Measurements from ENCODE around the gene MYL4.
"Not testable (repeated sequence)": the region's sequence is repeated elsewhere in the genome, so short reads cannot be mapped to it uniquely, and the experiment has no call there.

MYL4 gene

DNA sequence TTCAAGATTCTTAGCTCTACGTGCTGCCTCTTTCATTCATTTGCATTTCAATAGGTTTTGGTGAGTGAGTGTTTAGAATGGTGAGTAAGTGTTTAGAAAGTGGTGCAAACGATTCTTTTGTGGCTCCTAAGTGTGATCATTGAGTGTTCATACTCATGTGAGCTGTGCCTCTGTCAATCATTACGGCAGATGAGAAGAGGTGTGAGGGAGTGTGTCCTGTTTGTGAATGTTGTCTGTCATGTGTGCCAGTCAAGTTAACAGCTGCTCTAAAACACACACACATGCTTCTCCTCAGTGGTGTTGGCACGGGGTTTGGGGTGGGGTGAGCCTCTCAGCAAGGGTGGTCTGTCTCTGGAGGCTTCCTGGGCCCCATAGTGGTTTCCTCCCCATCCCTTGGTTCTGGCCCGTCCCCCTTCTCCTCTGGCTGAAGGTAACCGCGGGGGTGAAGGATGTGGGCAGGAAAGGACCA is 11.4 kb downstream of the MYL4 start:
- DNase-seq (ENCODE audit: low read depth in 1 of 2, low spot score in 1 of 2) = no peak

DNA sequence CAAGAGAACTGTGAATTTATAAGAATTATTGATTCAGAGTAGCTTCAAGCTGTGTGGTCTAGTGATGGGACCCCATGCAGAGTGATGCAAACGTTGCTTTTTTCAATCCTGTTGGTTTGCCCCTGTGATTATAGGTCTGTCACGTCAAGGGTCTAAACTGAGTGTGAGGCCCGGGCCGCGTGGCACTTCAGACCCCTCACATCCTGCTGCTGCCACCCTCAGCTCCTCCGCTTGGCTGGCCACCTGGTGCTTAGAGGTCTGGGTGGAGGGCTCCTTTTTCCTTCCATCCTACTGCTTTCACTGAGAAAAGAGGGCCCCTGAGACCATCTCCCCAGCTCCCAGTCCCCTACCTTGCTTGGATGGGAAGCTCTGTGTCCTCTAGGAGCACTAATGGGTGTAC is 12.0 kb downstream of the MYL4 start:
- no peak for DNase-seq (ENCODE audit: low read depth in 1 of 2, low spot score in 1 of 2)

DNA sequence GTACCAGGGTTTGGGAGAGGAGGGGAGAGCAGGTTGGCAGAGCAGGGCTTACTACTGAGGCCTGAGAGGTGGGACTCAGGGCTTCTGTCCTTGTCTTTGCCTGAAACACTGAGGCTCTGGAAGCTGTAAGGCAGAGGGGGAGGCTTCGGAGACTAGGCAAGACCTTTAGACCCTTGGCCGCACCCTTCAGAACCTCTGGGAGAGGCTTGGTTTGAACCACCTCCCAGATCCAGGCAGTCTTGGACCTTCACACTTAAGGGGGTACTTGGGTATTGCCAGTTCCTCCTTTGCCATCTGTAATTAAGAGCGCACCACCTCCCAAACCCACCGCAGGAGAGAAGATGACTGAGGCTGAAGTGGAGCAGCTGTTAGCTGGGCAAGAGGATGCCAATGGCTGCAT is 12.9 kb downstream of the MYL4 start:
- DNase-seq (ENCODE audit: low read depth in 1 of 2, low spot score in 1 of 2) = no peak

DNA sequence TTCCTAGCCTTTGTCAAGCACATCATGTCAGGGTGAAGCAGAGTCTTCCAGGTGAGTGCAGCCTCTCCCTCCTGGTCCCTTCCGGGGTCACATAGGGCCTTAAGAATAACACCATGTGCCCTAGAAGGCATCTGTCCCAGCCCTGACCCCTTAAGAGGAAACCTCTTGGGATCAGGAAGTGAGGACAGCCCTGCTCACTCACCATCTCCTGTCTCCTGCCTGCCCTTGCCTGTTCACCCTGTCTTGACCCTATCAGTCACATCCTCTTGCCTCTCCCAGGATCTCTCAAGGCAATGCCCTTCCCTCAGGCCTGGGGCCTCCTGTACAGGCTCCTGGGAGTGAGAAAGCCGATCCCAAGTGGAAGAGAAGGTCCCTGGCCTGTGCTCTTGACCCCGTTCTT is 13.9 kb downstream of the MYL4 start:
- DNase-seq (ENCODE audit: low read depth in 1 of 2, low spot score in 1 of 2) = no peak

DNA sequence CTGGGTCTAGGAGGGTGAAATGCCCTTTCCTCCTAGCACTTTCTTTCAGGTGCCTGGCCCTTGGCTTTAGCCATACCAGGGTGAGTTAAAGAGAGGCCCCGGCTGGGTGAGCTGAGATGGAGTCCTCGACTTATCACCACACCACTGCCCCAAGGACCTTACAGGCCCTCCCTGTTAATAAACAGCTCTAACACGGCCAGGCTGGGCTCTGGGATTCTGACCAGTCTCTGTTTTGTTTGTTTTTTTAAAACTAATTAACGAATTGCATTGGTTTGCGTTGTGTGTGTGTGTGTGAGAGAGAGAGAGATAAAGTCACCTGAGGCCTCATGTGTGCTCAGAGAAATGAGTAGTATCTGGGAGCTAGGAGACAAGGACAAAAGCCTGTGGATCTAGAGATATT is 14.3 kb downstream of the MYL4 start:
- no peak for DNase-seq (ENCODE audit: low read depth in 1 of 2, low spot score in 1 of 2)

DNA sequence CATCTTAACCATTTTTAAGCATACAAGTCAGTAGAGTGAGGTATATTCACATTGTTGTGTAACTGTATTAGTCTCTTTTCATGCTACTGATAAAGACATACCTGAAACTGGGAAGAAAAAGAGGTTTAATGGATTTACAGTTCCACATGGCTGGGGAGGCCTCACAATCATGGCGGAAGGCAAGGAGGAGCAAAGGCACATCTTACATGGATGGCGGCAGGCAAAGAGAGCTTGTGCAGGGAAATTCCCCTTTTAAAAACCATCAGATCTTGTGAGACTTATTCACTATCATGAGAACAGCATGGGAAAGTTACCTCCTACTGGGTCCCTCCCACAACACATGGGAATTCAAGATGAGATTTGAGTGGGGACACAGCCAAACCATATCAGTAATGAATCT is 14.9 kb downstream of the MYL4 start:
- DNase-seq (ENCODE audit: low read depth in 1 of 2, low spot score in 1 of 2) = not testable (repeated sequence)

DNA sequence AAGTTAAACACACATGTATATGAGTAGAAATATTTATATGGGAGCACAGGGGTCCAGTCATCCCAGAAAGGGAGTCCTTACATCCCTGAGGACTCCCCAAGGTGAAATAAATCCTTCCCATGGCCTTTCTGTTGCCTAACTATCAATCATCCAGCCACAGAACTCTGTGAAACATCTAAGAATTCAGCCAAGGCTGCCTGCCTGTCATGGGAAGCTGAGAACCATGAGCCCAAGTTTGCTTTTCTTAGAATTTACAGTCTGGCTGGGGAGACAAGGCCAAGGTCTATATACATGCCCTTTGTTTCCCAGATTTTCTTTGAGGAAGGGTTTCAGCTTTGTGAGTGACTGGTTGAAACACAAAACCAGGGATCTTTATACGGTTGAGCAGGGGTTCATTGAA is 15.8 kb downstream of the MYL4 start:
- no peak for DNase-seq (ENCODE audit: low read depth in 1 of 2, low spot score in 1 of 2)

DNA sequence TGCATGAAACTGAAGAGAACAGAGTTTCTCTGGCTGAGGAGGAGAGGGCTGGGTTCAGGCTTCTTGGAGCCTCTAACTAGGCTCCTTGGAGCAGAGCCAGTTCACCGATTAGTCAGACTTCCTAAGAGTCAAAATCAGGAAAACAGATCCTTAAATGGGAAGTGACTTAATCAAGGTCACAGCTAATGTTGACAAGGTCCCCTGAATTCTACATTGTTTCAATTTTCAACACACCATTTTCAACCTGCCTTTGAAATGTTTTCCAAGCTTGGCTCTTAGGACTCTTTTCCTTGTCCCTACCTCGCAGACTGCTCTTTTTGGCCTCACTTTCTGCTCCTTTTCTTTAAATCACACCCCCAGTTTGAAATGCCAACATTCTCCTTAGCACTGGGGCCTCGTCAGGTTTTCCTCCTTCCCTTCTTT is 16.3 kb downstream of the MYL4 start:
- no peak for DNase-seq (ENCODE audit: low read depth in 1 of 2, low spot score in 1 of 2)

DNA sequence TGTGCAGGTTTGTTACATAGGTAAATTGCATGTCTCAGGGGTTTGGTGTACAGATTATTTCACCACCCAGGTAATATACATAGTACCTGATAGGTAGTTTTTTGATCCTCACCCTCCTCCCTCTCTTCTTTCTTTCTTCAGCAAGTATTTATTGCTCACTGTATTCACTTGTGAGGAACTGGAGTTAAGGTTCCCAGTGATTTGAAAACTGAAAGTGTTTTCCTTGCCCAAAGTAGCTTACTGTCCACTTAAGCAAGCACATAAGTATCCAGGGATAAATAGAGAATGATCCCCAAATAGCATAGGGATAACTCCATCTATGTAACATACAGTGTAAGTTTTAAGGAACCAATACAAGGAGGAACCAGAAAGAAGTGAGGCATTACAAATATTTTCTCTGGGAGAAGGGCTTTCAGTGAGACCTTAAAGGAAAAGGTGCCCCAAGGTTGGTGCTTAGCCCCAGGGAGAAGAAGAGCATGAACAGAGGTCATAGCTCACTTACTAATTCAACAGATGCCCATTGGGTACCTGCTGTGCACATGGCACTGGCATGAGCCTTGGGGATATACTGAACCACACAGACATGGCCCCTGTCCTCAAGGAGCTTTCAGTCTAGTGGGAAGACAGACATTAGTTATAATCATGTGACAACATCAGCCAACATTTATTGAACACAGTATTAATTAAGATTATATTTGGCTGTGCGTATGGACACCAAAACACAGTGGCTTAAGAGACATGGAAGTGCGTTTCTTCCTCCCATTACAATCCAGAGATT is 17.0 kb downstream of the MYL4 start:
- DNase-seq (ENCODE audit: low read depth in 1 of 2, low spot score in 1 of 2) = no peak

DNA sequence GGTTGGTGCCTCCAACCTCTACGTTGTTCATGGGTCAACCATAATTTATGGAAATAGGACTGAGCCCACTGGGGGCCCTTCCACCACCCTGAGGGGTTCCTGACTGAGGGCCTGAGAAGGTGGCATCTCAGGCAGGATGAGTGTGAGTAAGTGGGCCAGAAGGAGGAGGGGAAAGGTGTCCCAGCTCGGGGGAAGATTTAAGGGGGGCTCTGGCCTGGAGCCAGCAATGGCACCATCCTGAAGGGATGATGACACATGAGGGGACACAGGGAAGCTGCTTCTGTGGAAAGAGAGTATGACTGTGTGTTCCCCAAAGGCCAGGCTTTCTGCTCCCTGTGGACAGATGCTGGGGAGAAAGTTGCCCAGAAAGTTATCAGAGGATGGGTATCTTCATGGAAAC is 18.7 kb downstream of the MYL4 start:
- no peak for DNase-seq (ENCODE audit: low read depth in 1 of 2, low spot score in 1 of 2)

DNA sequence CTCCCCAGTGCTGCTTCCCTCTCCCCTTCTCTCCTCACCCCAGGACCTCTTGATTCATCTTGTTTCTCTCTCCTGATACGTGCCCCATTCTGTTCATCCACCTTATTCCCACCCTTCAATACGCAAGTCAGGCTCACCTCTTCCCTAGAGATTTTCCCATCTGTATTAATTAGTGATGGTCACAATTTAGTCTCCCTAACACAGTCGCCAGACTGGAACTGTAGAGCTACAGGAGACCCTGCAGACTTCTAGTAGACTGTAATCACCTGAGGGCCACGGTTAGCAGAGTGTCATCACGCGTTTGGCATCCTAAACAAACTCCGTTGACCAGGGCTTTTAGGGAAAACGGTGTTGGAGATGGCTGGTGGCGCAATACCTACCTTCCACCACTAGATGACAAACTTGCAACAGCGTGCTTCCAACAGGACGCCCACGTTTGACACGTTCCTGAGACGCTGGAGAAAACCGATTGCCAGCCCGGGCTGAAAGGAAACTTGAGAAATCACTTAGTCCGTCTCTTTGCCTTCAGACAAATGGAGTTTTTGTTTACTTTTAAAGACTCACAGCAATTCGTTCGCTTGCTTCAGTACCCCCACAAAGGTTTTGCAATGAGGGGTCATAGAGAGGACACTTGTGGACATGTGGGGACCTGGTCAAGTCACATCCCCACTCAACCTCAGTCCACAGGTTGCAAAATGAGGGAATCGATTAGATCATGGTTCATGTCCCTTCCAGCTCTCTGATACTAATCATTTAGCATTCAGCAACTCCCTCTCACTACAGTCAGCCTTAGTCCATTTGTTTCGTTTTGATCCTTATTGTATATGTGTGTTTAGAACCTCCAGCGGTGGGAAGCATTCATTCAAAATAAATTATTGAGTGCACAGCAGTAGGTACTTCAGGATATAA is 20.6 kb downstream of the MYL4 start:
- peak; percentile 28 to 42 for DNase-seq (ENCODE audit: low read depth in 1 of 2, low spot score in 1 of 2)

DNA sequence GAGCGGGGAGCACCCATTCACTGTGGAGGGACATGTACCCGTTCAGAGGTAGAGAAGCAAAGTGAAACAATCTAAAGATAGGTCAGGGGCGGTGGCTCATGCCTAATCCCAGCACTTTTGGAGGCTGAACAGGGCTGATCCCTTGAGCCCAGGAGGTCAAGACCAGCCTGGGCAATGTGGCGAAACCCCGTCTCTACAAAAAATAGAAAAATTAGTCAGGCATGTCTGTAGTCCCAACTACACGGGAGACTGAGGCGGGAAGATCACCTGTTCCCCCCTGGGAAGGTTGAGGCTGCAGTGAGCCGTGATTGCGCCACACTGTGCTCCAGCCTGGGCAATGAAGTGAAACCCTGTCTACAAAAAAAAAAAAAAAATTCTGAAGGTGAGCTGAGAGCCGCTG is 21.7 kb downstream of the MYL4 start:
- no peak for DNase-seq (ENCODE audit: low read depth in 1 of 2, low spot score in 1 of 2)

DNA sequence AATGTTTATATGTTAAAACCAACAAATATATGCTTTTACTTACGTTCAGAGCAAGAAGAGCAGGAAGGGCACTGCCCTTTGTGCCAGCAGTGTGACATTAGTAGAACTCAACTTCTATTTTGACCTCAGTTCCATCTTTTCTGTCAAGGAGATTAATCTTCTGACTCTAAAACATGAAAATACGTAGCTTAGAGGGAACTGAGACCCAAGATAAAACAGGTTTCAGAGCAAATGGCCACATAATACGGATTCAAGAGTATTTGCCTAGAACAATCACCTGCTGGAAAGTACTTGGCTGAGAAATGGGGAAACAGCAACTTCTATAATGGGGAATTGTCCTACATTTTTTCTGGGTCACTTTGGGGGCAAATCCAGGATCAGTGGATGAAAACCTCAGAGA is 22.2 kb downstream of the MYL4 start:
- DNase-seq (ENCODE audit: low read depth in 1 of 2, low spot score in 1 of 2) = no peak

DNA sequence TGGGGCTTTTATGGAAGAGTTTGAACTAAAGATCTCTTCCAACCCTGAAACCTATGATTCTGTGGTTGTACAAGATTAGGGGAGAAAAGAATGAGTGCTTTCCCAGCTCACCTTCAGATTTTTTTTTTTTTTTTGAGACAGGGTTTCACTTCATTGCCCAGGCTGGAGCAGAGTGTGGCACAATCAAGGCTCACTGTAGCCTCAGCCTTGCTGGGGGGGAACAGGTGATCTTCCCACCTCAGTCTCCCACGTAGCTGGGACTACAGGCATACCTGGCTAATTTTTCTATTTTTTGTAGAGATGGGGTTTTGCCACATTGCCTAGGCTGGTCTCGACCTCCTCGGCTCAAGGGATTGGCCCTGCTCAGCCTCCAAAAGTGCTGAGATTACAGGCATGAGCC is 22.7 kb downstream of the MYL4 start:
- no peak for DNase-seq (ENCODE audit: low read depth in 1 of 2, low spot score in 1 of 2)

DNA sequence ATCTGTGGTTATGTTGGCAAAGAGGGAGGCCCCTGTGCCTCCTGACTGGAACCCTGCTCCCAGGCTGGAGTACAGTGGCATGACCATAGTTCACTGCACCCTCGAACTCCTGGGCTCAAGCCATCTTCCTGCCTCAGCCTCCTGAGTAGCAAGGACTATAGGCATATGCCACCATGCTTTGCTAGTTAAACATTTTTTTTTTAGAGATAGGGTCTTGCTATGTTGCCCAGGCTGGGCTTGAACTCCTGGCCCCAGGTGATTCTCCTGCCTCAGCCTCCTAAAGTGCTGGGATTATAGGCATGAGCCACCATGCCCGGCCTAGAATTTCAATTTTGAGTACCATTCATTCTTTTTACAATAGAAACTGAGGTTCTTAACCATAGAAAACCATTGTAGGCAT is 23.3 kb downstream of the MYL4 start:
- DNase-seq (ENCODE audit: low read depth in 1 of 2, low spot score in 1 of 2) = no peak

DNA sequence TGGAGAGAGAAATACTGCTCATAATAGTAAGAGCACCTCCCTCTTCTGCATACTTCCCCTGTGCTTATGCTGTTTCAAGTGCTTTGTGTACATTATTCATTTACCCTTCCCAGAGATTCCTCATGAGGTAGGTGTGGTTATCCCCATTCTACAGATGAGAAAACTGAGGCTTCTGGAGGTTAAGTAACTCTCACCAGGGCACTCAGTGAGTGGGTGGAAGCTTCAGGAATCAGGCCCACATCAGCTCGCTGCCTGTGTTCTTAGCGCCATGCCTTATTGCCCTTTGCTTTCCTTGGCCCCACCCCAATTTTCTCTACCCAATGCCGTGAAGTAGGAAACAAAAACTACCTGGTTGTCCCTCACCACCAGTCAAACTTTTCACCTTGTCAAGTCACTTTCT is 26.4 kb downstream of the MYL4 start:
- DNase-seq (ENCODE audit: low read depth in 1 of 2, low spot score in 1 of 2) = no peak

DNA sequence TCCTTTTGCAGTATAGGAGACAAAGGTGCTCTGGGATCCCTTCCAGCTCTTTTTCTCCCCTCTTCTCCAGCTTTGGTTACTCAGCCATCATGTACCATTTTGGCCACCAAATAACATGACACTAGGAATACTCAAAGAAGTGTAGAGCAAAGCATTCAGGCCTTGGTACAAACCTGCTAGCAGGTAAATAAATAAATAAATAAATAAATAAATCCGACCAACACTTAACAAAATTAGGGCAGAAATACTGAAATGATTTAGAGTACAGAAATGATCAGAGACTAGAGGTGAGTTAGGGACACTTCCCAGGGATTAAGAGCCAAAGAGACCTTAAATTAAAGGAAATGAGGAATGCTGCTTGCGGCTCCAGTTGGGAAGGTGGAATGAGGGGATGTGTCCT is 26.8 kb downstream of the MYL4 start:
- DNase-seq (ENCODE audit: low read depth in 1 of 2, low spot score in 1 of 2) = no peak

DNA sequence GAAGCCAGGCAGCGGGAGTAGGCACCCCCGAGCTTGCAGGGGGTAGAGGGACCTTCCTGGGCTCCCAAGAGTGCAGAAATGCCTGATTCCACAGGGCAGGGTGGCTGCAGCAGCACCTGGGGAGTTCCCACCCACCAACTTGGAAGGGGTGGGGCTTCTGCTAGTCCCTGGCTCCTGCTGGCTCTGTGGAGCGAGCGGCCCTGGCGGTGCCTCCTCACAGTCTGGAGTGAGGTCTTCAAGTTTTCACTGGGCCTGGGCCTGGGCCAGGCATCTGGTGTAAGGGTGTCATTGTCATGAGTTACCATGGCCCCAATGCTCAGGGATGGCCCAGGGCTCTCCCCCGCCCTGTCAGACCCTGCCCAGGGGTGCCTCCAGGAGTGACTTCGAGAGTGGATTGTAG is 28.7 kb downstream of the MYL4 start:
- no peak for DNase-seq (ENCODE audit: low read depth in 1 of 2, low spot score in 1 of 2)

DNA sequence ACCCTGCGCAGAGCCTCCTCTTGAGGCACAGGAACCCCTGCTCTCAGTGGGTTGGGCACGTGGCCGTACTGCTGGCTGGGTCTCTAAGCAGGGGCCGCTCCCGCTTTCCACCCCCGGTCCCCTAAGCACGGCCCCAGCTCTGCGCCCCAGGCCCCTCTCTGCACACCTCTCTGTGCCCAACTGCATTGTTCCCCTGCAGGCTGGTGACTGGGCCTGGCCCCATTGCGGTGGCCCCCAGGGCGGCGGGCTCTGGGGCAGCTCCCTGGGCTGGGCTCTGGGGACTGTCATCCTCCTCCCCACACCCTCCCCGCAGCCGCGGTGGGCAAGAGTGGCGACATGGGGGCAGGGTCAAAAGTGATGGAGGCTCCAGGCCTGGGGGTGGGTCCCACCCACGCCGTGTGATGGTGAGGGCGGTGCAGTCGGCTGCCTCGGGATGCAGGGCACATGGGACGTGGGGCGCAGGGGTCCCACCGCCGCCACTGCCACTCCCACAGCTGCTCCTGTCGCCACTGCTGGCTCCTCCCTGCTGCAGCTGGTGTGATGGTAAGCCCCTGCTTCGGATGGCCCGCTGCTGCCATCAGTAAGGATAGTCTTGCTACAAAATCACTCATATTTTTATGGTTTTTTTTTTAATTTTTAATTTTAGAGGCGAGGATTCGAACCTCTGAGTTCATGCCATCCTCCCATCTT is 29.3 kb downstream of the MYL4 start:
- DNase-seq (ENCODE audit: low read depth in 1 of 2, low spot score in 1 of 2) = no peak

DNA sequence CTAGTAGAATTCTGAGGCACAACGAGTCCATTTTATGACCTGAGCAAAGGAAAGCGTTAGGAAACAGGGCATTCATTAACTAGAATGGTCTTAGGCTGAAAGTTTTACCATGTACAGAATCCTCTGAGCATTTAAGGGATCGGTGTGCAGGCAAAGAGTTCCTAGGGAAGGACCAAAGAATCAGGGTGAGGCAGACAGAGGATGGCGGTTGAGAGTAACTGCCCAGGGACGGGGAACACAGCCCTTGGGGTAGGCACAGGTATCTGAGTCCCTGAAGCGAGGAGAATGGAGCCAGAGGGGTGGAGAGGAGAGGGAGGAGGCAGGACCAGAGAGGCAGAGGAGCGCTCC is 30.4 kb downstream of the MYL4 start:
- no peak for DNase-seq (ENCODE audit: low read depth in 1 of 2, low spot score in 1 of 2)

DNA sequence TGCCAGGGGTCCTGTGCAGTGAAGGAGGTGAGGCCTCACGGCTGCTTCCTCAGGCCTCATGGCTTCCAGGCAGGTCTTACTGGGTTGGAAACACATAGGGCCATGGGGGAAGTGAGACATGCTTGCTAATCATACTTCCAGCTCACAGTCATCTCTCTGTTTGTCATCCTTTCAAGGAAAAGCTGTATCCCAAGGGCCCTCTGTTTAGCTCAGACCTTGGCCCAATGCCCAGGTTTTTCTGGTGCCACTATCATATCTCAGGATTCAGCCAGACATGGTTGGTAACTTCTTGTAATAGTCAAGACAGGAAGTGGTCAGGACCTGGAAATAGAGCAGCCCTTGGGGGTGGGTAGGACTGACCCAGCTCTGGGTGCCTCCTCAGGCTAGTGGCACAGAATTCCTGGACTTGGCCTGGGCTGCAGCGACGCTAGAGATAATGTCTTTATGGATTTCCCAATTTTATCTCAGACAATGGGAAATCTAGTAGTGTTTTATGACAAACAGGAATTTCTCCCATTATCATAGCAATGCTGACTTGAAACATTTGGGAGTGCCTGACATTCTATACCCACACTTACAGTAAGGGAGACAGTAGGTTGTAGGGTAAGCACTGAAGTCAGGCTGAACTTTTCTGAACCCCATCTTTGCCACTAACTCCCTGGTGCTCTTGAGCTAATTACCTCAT is 31.0 kb downstream of the MYL4 start:
- no peak for DNase-seq (ENCODE audit: low read depth in 1 of 2, low spot score in 1 of 2)
